HG02943 (cell line): ENCODE results near the gene TRAPPC10.
"Not testable (repeated sequence)": the region's sequence is repeated elsewhere in the genome, so short reads cannot be mapped to it uniquely, and the experiment has no call there.

Experiments used
- ATAC-seq: cut with Tn5 transposase; IDR thresholded peaks from one replicate; pipeline ENCODE4 v1.9.1; 2021; ENCODE audit warnings: mild to moderate bottlenecking, low read depth, moderate library complexity; ENCODE audit not compliant: unreplicated experiment

TRAPPC10 gene

DNA sequence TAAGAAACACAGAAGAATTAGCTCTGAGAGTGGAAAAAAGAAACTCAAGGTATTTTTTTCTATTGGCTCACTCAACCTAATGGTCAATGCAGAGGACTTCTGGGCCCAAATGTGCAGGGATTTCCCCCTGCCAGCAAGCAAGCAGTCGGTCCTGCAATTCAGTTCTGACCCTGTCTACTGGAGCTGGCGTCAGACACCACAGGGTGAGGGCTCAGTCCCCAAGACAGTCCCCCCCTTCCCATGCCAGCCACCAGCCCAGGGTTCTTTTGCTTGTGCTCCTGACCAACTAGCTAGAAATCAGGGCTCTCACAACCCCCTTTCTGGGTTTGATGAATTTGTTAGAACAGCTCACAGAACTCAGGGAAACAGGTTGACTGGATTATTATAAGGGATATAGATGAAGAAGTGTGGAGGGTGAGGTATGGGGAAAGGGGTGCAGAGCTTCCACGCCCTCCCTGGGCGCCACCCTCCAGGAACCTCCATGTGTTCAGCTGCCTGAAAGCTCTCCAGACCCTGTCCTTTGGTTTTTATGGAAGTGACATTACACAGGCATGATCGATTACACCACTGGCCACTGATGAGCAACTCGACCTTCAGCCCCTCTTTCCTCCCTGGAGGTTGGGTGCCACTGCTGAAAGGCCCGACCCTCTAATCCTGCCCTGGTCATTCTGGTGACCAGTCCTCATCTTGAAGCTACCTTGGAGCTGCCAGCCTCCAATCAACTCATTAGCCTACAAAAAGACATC is 72.6 kb downstream of the TRAPPC10 start:
- ATAC-seq, result no peak

DNA sequence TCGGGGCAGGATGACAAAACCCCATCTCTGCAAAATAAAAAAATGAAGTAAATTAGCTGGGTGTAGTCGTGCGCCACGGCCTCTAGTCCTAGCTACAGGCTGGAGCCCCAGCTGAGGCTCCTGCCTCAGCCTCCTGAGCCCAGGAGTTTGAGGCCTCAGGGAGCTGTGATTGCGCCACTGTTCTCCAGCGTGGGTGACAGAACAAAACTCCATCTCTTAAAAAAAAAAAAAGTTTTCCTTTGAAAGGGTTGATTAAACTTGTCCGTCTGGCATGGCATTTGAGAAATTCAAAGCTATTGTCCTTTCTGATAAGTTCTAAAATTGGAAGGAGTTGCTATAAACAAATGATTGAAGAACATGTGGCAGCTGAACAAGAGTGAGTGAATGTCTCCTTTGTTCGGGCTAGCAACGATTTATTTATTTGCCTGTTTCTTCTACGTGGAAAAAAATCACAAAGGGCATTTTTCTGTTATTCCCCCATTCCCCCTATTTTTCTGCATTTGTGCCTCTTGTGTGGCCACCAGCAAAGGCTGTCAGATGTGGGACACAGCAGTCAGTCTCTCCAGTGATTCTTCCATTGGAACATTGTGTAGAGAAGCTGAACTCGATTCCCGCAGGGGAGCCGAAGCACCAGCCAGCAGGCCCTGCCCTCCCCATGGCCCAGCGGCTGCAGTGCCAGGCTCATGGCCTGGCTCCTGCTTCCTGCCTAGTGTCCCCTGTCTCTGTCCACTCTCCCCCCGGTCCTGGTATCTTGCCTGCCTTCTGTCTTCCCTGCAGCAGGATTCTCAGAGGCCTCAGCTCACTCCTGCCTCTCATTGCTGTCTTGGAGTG is 73.6 kb downstream of the TRAPPC10 start:
- ATAC-seq, result no peak

DNA sequence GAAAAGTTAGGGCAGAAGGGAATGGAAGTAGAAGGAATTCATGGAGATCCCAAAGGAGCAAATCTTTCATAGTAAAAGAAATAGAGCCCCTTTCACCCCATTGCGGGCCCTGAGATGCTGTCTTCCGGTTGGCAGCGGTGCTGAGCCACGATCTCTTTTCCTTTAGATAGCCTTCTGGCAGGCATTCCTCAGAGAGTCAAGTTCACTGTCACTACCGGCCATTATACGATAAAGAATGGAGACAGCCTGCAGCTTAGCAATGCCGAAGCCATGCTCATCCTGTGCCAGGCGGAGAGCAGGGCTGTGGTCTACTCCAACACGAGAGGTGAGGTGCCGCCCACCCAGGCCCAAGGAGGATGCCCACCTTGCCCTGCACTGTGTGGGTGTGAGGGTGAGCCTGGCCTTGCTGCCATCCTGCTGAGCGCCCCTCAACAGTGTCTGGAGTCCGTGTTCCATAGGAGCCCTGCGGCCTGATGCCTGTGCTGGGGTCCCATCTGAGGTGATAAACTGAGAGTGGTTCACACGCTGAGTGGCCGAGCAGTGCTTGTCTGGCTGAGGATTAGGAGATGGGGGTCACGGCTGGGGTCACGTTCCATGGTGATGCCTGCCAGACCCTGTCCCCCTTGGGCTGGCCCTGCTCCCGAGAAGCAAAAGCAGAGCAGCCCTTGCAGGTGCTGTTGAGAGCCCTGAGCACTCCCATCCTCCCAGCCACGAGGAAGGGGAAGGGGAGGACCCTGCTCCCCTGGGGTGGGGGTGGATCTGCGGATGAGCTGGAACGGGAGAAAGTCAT is 74.7 kb downstream of the TRAPPC10 start:
- ATAC-seq, result no peak

DNA sequence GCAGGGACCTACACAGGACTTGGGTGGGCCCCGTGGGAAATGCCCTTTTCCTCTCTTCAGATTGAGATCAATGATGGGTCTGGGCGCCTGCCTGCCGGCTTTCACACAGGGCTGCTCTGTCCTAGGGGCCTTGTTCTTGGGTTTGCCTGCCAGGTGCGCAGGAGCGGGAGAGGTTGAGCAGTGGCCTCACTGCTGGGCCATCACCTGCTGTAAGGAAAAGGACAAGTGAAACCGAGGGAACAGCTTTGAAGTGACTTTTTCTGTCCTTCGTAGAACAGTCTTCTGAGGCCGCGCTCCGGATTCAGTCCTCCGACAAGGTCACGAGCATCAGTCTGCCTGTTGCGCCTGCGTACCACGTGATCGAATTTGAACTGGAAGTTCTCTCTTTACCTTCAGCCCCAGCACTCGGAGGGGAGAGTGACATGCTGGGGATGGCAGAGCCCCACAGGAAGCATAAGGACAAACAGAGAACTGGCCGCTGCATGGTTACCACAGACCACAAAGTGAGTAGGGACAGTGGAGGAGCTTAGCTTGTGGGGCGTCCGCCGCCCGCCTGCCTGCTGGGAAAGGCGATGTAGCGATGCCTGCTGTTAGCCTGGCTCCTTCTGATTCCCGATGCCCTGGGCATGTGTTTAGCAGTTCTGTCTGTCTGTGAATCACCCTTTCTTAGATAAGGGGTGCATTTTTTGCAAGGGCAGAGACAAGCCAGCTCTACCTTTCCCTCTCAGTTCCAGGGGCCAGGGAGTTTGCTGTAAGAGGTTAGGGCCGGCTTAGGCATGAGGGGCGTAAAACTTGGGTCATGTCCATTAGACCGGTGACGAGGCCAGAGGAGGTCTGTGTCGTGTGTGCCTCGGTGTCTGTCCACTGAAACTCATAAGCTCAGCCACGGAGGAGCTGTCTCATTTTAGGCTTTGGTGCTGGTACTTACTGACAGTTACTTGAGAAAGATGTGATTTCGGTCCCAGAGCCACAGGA is 75.6 kb downstream of the TRAPPC10 start:
- ATAC-seq, result no peak

DNA sequence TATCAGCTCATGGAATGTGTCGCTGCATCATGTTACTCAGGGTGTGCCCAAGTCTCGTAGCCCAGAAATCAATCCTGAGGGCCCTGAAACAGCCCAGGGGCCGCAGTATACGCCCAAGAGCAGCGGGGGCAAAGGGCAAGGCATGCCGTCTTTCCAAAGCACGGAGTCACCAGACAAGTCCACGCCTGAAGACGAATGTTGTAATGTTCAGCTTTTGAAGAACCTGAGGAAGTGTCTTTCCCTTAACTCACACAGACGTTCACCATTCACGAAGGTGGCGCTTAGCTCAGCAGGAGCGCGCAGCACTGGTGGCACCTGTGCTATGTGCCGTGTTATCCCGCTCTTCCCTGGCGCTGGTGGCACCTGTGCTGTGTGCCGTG is 76.3 kb downstream of the TRAPPC10 start:
- no peak for ATAC-seq

DNA sequence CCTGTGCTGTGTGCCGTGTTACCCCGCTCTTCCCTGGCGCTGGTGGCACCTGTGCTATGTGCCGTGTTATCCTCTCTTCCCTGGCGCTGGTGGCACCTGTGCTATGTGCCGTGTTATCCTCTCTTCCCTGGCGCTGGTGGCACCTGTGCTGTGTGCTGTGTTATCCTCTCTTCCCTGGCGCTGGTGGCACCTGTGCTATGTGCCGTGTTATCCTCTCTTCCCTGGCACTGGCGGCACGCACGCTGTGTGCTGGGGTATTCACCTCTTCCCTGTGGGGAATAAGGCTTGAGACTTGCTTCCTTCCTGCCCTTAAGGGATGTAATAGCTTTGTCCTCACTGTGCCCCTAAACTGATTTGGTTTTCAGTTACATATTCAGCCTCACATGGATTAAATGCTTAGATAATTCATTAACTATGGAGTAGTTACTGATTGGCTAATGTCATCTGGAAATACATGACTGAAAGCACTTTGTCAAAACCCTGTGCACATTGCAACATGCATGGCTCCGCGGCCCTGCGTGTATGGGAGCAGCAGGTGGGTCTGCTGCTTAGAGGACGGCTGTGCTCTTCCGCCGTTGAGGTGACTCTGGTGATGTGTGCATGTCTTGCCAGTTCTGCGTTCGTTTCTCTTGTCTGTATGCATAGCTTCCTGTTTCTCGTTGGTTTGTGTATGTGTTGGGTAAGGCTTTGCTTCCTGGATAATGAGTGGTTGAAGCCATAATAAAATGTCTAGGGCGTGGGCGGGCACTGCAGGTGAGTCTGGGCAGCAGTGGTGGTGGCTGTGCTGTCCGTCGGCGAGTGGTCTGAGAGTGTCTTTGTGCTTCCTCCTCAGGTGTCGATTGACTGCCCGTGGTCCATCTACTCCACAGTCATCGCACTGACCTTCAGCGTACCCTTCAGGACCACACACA is 77.1 kb downstream of the TRAPPC10 start:
- ATAC-seq, result peak; percentile 75

DNA sequence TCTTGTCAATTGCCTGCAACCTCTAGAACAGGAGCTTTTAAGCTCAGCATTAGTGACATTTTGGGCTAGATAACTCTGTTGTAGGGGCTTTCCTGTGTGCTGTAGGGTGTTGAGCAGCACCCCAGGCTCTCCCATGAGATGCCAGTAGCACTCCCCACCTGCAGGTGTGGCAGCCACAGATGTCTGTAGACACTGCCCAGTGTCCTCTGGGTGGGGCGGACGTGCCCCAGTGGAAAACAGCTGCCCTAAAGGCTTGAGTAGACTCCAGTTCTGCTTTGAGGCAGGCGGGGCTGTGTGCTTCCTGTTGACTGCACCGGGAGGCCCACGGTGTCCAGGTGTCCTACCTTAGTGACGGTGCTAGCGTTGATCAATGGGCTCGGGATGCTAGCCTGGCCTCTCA is 78.2 kb downstream of the TRAPPC10 start:
- no peak for ATAC-seq

DNA sequence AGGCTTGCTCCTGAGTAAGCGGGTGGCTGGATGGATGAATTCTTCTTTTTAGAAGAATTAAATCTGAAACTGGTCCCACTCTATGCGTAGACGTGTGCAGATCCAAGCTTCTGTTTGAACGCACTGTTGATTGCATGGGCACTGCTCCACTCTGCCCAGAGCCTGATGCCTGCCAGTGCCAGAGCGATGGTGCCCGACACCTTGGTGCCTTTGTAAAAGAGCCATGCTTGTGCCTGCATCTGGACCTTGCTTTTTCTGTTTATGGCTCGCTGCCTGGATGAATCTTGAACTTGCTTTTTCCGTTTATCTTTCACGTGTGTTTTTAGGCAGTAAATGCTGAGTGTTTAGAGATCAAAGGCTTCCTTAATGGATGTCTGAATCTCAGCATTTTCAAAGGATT is 80.1 kb downstream of the TRAPPC10 start:
- ATAC-seq, result no peak

DNA sequence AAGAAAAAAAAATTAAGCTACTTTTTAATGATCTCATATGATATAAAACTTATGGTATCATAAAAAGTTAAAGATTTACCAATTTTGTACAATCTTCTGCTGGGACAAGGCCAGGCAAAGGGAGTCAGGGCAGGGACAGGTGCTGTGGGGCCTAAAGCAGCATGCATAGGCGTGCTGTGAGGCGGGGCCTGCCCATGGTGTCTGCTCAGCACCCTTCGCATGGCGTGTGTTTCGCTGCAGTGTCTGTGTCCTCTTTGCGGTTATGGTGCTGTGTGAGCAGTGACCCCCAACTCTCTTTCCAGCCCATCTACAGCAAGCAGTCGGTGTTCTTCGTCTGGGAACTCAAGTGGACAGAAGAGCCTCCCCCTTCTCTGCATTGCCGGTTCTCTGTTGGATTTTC is 81.7 kb downstream of the TRAPPC10 start:
- no peak for ATAC-seq

DNA sequence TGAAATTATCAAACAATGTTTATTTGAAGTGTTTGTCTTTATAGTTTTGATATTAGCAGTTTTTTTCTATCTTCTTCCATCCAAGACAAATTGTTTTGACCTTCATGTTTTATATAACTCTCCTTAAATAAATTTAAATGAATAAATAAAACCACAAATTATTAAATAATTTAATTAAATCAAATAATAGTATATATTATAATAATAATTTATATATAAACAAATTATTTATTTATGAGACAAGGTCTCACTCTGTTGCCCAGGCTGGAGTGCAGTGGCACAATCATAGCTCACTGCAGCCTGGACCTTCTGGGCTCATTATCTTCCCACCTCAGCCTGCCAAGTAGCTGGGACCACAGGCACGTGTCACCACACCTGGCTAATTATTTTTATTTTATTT is 82.7 kb downstream of the TRAPPC10 start:
- no peak for ATAC-seq

DNA sequence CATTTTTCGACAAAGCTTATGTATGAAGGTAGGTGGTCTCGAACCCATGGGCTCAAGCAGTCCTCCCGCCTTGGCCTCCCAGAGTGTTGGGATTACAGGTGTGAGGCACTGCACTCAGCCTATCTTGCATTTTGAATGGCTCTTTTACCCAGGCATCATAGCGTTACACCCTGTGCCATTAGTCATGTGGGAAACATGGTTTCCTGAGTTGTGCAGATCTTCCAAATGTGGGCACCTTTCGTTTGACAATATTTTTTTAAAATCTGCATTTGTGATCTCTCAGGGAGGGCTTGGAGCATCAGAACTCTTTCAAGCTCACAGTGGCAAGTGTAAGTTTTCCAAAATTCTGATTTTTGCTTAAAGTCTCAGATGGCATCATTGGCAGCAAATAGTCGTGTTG is 86.4 kb downstream of the TRAPPC10 start:
- not testable (repeated sequence) for ATAC-seq

DNA sequence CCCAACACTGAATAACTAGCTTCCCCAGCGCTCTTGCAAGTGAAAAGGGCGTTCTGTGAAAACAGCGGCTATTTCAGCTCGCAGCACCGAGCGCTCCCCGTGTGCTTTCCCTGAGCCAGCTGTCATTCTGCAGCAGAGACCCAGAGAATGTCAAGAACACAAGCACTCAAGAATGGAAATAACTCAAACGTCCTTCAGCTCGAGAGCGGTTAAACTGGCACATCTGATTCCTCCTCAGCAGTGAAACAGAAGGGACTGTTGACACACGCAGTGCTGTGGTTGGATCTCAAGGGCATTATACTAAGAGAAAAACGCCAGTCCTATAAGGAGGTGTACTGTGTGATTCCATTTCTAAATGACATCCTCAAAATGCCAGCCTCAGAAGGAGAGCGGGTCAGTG is 86.9 kb downstream of the TRAPPC10 start:
- not testable (repeated sequence) for ATAC-seq

DNA sequence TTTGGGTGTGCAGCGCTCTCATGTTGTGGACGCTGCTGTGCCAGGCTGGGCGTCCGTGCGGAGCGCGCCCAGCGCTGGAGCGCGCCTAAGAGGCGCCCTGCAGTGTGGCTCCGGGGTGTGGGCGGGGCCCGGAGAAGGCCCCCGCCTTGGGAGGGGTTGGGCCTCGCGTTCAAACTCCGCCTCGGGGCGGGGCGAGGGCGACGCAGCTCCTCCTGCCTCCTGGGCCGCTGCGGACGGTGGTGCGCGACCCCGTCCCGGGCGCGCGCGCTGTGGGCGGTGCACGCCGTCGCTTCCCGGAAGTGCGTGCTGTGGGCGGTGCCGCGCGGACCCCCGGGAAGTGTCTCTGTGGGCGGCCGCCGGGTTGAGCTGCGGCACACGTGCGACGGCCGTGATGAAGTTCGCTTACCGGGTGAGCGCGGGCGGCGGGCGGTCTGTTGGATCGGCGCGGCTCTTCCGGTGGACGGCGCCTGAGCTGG is 95.0 kb downstream of the TRAPPC10 start, which contains the start of gene PWP2:
TSS of gene PWP2 (plus strand) at position 374 of the 476 bp plus-strand sequence. CDS start at position 392, 18 bp downstream.
- peak; percentile 67 for ATAC-seq

DNA sequence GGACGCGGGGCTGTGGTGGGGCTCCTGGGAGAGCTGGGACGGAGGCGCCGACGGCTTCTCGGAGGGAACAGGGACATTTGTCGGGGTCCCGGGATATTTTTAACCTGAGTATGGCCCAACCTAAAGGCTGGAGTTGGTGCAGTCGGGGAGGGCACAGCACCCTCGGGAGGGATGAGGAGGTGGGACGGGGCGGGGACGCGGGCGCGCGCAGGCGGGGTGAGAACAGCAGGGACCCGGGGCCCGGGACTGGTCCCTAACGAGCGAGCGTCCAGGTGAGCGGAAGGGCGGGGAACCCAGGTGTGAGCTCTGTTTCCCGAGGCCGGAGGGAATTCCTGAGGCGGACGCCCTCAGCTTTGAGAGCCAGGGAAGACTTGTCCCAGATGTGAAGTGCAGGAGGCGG is 95.5 kb downstream of the TRAPPC10 start:
- peak; percentile 27 for ATAC-seq

DNA sequence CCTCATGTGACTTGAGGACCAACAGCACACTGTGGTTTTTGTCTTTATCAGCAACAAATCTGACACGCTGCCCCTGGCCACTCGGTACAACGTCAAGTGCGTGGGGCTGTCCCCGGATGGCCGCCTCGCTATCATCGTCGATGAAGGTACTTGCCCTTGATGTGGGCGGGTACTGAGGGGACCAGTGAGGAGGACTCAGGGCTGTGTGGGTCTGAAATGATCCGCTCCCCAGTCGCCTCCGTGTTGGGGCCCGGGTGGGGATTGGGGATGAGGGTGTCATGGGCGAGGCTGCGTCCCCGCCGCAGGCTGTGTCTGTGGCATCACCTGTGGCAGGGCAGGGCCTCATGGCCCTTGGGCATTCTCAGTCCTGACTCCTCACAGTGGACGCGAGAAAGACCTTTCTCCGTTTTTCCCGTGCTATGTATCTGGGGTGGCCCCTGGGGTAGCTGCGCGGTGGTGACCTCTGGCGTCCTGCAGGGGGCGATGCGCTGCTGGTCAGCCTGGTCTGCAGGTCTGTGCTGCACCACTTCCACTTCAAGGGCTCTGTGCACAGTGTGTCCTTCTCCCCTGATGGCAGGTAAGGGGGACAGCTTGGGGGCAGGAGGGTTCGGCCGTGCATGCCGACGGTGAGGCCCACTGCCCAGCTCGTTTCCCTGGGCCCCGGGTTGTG is 101.7 kb downstream of the TRAPPC10 start:
- ATAC-seq, result not testable (repeated sequence)

DNA sequence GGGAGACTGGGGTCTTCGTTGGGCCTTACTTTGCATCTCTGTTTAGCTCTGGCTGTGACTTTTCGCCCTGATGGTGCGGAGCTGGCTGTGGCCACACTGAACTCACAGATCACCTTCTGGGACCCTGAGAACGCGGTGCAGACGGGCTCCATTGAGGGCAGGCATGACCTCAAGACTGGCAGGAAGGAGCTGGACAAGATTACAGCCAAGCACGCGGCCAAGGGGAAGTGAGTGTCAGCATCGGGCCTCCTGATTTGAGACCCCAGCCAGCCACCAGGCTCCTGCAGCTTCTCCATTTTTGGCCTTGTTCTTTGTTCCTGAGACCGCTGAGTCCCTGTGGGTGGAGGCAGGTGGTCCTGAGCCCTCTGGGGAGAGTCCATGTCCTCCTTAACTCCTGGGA is 110.0 kb downstream of the TRAPPC10 start:
- ATAC-seq, result not testable (repeated sequence)

DNA sequence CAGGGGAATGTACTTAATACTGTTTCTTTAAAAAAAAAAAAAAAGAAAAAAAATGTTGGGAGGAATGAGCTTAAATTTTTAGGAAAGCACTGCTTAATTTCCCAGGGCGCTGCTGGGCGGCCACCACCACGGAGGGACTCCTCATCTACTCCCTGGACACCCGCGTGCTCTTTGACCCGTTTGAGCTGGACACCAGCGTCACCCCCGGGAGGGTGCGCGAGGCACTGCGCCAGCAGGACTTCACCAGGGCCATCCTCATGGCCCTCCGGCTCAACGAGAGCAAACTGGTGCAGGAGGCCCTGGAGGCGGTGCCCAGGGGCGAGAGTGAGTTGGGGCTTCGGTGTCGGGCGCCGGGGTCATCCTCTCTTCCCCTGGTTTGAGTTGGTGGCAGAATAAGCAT is 115.7 kb downstream of the TRAPPC10 start:
- not testable (repeated sequence) for ATAC-seq

DNA sequence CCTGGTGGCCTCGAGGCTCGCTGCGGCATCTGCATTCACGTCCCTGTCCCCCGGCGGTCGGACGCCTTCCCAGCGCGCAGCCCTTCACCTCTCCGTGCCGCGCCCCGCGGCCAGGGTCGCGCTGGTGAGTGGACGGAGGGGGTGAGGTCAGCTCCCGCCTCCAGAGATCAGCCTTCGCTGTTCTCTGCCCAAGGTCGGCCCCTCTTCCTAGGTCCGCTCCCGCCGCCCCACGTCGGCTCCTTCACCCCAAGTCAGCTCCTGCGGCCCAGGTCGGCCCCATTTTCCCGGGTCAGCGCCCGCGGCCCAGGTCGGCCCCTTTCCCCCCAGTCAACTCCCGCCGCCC is 121.6 kb downstream of the TRAPPC10 start:
- peak; percentile 16 for ATAC-seq
